ENCODE data around the gene NELL1.

NELL1 gene

GRCh38 chr11:21481255-21481654 is 811.9 kb downstream of the NELL1 start:
- DNase-seq (ENCODE audit: insufficient read length, low spot score) (no peak), FAIRE-seq (no peak)

DNA sequence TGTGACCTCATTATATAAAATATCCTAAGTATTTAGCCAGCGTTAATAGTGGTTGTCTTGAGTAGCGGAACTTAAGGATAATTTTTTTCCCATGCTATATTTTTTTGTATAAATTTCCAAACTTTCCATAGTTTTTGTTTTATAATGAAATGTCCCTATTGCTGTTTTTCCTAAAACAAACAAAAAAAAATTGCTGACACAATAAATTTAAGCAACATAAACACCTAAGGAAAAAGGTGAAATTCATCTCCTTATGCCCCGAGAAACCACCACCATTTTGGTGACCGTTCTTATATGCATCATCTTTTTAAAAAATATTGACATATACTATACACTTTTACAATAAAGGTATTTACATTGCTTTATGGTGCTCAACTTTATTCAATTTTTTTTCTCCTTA is 814.7 kb downstream of the NELL1 start:
- FAIRE-seq = no peak
- no peak for TF ChIP-seq POU2F2 (IDR thresholded peaks at IDR 0.05; ENCODE audit: low read depth, low read length)
- TF ChIP-seq PAX5 (IDR thresholded peaks at IDR 0.05; ENCODE audit: insufficient read depth, low read length, severe bottlenecking) = no peak
- no peak for TF ChIP-seq POLR2A (IDR thresholded peaks at IDR 0.05; ENCODE audit: low read depth, low read length)
- TF ChIP-seq SPI1 (IDR thresholded peaks at IDR 0.05; ENCODE audit: low read depth, low read length) = no peak
- TF ChIP-seq POLR2AphosphoS5 (IDR thresholded peaks at IDR 0.05; ENCODE audit: low read depth, low read length) = no peak

More at GRCh38 chr11:21481255-21481654, 811.9 kb downstream of the NELL1 start:
- TF ChIP-seq POU2F2 (IDR thresholded peaks at IDR 0.05; ENCODE audit: low read depth, low read length) (no peak), PAX5 (IDR thresholded peaks at IDR 0.05; ENCODE audit: insufficient read depth, low read length, severe bottlenecking) (no peak), POLR2A (IDR thresholded peaks at IDR 0.05; ENCODE audit: low read depth, low read length) (no peak), TAF1 (IDR thresholded peaks at IDR 0.05; ENCODE audit: low read depth, low read length) (no peak), POLR2AphosphoS5 (IDR thresholded peaks at IDR 0.05; ENCODE audit: low read depth, low read length) (no peak)

GRCh38 chr11:21485006-21485405 is 815.6 kb downstream of the NELL1 start:
- FAIRE-seq (no peak), DNase-seq (ENCODE audit: insufficient read length, low spot score) (no peak)
- TF ChIP-seq POU2F2 (IDR thresholded peaks at IDR 0.05; ENCODE audit: low read depth, low read length) (no peak), POLR2A (IDR thresholded peaks at IDR 0.05; ENCODE audit: low read depth, low read length) (no peak), TAF1 (IDR thresholded peaks at IDR 0.05; ENCODE audit: low read depth, low read length) (no peak), POLR2AphosphoS5 (IDR thresholded peaks at IDR 0.05; ENCODE audit: low read depth, low read length) (no peak), SPI1 (IDR thresholded peaks at IDR 0.05; ENCODE audit: low read depth, low read length) (no peak), PAX5 (IDR thresholded peaks at IDR 0.05; ENCODE audit: insufficient read depth, low read length, severe bottlenecking) (no peak)

More for the DNA sequence above, 814.7 kb downstream of the NELL1 start:
- no peak for DNase-seq (ENCODE audit: insufficient read length, low spot score)

GRCh38 chr11:21485426-21485825 is 816.0 kb downstream of the NELL1 start:
- no peak for TF ChIP-seq POLR2A (IDR thresholded peaks at IDR 0.05; ENCODE audit: low read depth, low read length)
- TF ChIP-seq POLR2AphosphoS5 (IDR thresholded peaks at IDR 0.05; ENCODE audit: low read depth, low read length) = no peak
- TF ChIP-seq PAX5 (IDR thresholded peaks at IDR 0.05; ENCODE audit: insufficient read depth, low read length, severe bottlenecking) = no peak
- no peak for TF ChIP-seq TAF1 (IDR thresholded peaks at IDR 0.05; ENCODE audit: low read depth, low read length)
- no peak for FAIRE-seq
- DNase-seq (ENCODE audit: insufficient read length, low spot score) = no peak

GRCh38 chr11:21489416-21490115 is 820.2 kb downstream of the NELL1 start:
- no peak for DNase-seq (ENCODE audit: insufficient read length, low spot score)
- TF ChIP-seq POU2F2 (IDR thresholded peaks at IDR 0.05; ENCODE audit: low read depth, low read length) = no peak
- no peak for TF ChIP-seq POLR2A (IDR thresholded peaks at IDR 0.05; ENCODE audit: low read depth, low read length)
- TF ChIP-seq TAF1 (IDR thresholded peaks at IDR 0.05; ENCODE audit: low read depth, low read length) = no peak
- TF ChIP-seq POLR2AphosphoS5 (IDR thresholded peaks at IDR 0.05; ENCODE audit: low read depth, low read length) = no peak
- FAIRE-seq = no peak

DNA sequence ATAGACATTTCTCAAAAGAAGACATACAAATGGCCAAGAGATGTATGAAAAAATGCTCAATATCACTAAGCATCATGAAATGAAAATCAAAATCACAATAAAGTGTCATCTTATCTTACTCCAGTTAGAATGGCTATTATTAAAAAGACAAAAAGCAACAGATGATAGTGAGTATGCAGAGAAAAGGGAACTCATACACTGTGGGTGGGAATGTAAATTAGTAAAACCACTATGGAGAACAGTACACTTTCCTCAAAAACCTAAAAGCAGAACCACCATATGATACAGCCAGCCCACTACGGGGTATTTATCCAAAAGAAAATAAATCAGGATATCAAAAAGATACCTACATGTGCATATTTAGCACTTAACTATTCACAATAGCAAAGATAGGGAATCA is 823.5 kb downstream of the NELL1 start:
- DNase-seq (ENCODE audit: insufficient read length, low spot score) (no peak), FAIRE-seq (no peak)
- no peak for TF ChIP-seq PAX5 (IDR thresholded peaks at IDR 0.05; ENCODE audit: insufficient read depth, low read length, severe bottlenecking)
- TF ChIP-seq POLR2AphosphoS5 (IDR thresholded peaks at IDR 0.05; ENCODE audit: low read depth, low read length) = no peak
- no peak for TF ChIP-seq SPI1 (IDR thresholded peaks at IDR 0.05; ENCODE audit: low read depth, low read length)

GRCh38 chr11:21494946-21495345 is 825.6 kb downstream of the NELL1 start:
- no peak for TF ChIP-seq SPI1 (IDR thresholded peaks at IDR 0.05; ENCODE audit: low read depth, low read length)
- no peak for TF ChIP-seq POLR2A (IDR thresholded peaks at IDR 0.05; ENCODE audit: low read depth, low read length)
- TF ChIP-seq POLR2AphosphoS5 (IDR thresholded peaks at IDR 0.05; ENCODE audit: low read depth, low read length) = no peak
- no peak for TF ChIP-seq PAX5 (IDR thresholded peaks at IDR 0.05; ENCODE audit: insufficient read depth, low read length, severe bottlenecking)
- no peak for TF ChIP-seq TAF1 (IDR thresholded peaks at IDR 0.05; ENCODE audit: low read depth, low read length)
- no peak for TF ChIP-seq POU2F2 (IDR thresholded peaks at IDR 0.05; ENCODE audit: low read depth, low read length)
- DNase-seq (ENCODE audit: insufficient read length, low spot score) (no peak), FAIRE-seq (no peak)

DNA sequence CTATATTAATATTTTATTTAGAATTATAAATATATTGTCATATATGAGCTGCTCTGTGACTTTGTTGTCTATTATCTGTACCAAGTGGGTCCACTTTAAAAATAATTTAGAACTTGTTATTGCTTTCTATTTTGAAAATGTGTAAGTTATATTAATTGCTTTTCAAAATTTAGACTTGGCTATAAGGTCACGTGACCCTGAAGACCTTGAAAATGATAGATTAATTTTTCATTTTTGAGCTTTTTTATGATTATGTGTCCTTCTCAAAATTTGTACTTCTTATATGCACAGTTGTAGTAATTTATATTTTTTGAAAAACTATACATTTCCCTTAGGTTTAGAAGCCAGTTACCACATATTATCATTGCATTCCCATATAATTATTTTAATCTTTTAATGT is 826.5 kb downstream of the NELL1 start:
- no peak for TF ChIP-seq POLR2A (IDR thresholded peaks at IDR 0.05; ENCODE audit: low read depth, low read length)
- TF ChIP-seq PAX5 (IDR thresholded peaks at IDR 0.05; ENCODE audit: insufficient read depth, low read length, severe bottlenecking) = no peak
- no peak for TF ChIP-seq POLR2AphosphoS5 (IDR thresholded peaks at IDR 0.05; ENCODE audit: low read depth, low read length)
- no peak for TF ChIP-seq POU2F2 (IDR thresholded peaks at IDR 0.05; ENCODE audit: low read depth, low read length)
- no peak for TF ChIP-seq SPI1 (IDR thresholded peaks at IDR 0.05; ENCODE audit: low read depth, low read length)
- TF ChIP-seq TAF1 (IDR thresholded peaks at IDR 0.05; ENCODE audit: low read depth, low read length) = no peak
- DNase-seq (ENCODE audit: insufficient read length, low spot score) (no peak), FAIRE-seq (no peak)

DNA sequence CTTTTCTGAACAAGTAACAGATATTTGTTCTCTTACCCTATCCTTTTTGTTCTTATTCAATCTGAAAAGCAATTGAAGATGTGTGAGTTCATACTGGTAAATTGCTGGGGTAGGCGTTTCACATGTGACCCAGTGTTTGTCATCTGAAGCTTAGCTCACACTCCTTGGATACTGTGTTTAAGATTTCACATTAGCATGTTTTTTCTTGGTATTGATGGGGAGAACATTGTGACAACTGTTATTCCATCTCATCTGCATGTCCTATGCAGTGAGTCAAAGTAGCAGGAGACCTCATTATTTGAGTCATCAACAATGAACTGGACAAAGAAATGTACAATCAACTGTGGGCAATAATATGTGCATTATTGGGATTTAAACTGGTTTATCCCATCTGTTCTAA is 831.9 kb downstream of the NELL1 start:
- DNase-seq (ENCODE audit: insufficient read length, low spot score) (no peak), FAIRE-seq (no peak)
- no peak for TF ChIP-seq PAX5 (IDR thresholded peaks at IDR 0.05; ENCODE audit: insufficient read depth, low read length, severe bottlenecking)
- no peak for TF ChIP-seq POLR2AphosphoS5 (IDR thresholded peaks at IDR 0.05; ENCODE audit: low read depth, low read length)
- TF ChIP-seq POLR2A (IDR thresholded peaks at IDR 0.05; ENCODE audit: low read depth, low read length) = no peak
- TF ChIP-seq POU2F2 (IDR thresholded peaks at IDR 0.05; ENCODE audit: low read depth, low read length) = no peak
- no peak for TF ChIP-seq TAF1 (IDR thresholded peaks at IDR 0.05; ENCODE audit: low read depth, low read length)
- no peak for TF ChIP-seq SPI1 (IDR thresholded peaks at IDR 0.05; ENCODE audit: low read depth, low read length)

- TF ChIP-seq SPI1 (IDR thresholded peaks at IDR 0.05; ENCODE audit: low read depth, low read length) (no peak), POLR2AphosphoS5 (IDR thresholded peaks at IDR 0.05; ENCODE audit: low read depth, low read length) (no peak), PAX5 (IDR thresholded peaks at IDR 0.05; ENCODE audit: insufficient read depth, low read length, severe bottlenecking) (no peak), POU2F2 (IDR thresholded peaks at IDR 0.05; ENCODE audit: low read depth, low read length) (no peak)
- DNase-seq (ENCODE audit: insufficient read length, low spot score) = no peak
- FAIRE-seq = no peak
Measured at GRCh38 chr11:21505070-21505469, 835.7 kb downstream of the NELL1 start.
